Stimulated activated CD8-positive, alpha-beta memory T cell treated with anti-CD3 and anti-CD28 coated beads, Interleukin-4, amount 100 ng/mL, for 24 hours (primary cell): ENCODE data around the gene TRIM16.
"Not testable (repeated sequence)": the region's sequence is repeated elsewhere in the genome, so short reads cannot be mapped to it uniquely, and the experiment has no call there.

Experiments
- DNase-seq: peaks from one replicate; pipeline ENCODE4 v3.0.0-alpha.2; 2020; ENCODE audit warnings: low read depth

TRIM16 gene

GRCh38 chr17:15683824-15684478, at the start of gene TRIM16:
TRIM16 (minus strand) TSS chr17:15684311; CDS start chr17:15651609, 32,702 bp downstream.
- peak; percentile 68 for DNase-seq

- DNase-seq, result not testable (repeated sequence)
These were observed 49.2 kb upstream of the TRIM16 start for GRCh38 chr17:15733174-15733789.

GRCh38 chr17:15731900-15732299, 47.8 kb upstream of the TRIM16 start, which contains the start of gene TBC1D26:
TBC1D26 (plus strand) TSS chr17:15732283; CDS start chr17:15735349, 3,066 bp downstream.
- not testable (repeated sequence) for DNase-seq

GRCh38 chr17:15730535-15730934, 46.4 kb upstream of the TRIM16 start:
- DNase-seq, result not testable (repeated sequence)

- DNase-seq, result not testable (repeated sequence)
These were observed 32.8 kb upstream of the TRIM16 start for GRCh38 chr17:15716601-15717563.

GRCh38 chr17:15708879-15709278, 24.8 kb upstream of the TRIM16 start:
- DNase-seq, result not testable (repeated sequence)

- not testable (repeated sequence) for DNase-seq
These were observed 20.7 kb upstream of the TRIM16 start for GRCh38 chr17:15704813-15705212.

- not testable (repeated sequence) for DNase-seq
These were observed 20.1 kb upstream of the TRIM16 start for GRCh38 chr17:15704239-15704638.

GRCh38 chr17:15699937-15700336, 15.8 kb upstream of the TRIM16 start:
- DNase-seq, result not testable (repeated sequence)

GRCh38 chr17:15699413-15699924, 15.4 kb upstream of the TRIM16 start, which contains the start of gene ZNF286A:
ZNF286A (plus strand) TSS chr17:15699752; CDS start chr17:15700330, 578 bp downstream.
- DNase-seq, result peak; percentile 91

- not testable (repeated sequence) for DNase-seq
These were observed 14.9 kb upstream of the TRIM16 start for GRCh38 chr17:15698967-15699366.

- not testable (repeated sequence) for DNase-seq
These were observed 3.4 kb upstream of the TRIM16 start for GRCh38 chr17:15687494-15687893.

GRCh38 chr17:15683135-15683534, 976 bp downstream of the TRIM16 start:
- DNase-seq, result not testable (repeated sequence)

GRCh38 chr17:15675991-15676390, 8.1 kb downstream of the TRIM16 start:
- DNase-seq, result not testable (repeated sequence)

GRCh38 chr17:15674640-15675039, 9.5 kb downstream of the TRIM16 start:
- DNase-seq, result not testable (repeated sequence)

- not testable (repeated sequence) for DNase-seq
These were observed 14.6 kb downstream of the TRIM16 start for GRCh38 chr17:15669526-15669925.

GRCh38 chr17:15663691-15664090, 20.4 kb downstream of the TRIM16 start:
- no peak for DNase-seq

- DNase-seq, result no peak
These were observed 20.9 kb downstream of the TRIM16 start for GRCh38 chr17:15663176-15663575.

GRCh38 chr17:15662681-15663080, 21.4 kb downstream of the TRIM16 start:
- no peak for DNase-seq

GRCh38 chr17:15660077-15660476, 24.0 kb downstream of the TRIM16 start:
- no peak for DNase-seq

- no peak for DNase-seq
These were observed 24.4 kb downstream of the TRIM16 start for GRCh38 chr17:15659663-15660062.

GRCh38 chr17:15659236-15659635, 24.9 kb downstream of the TRIM16 start:
- no peak for DNase-seq
